ENCODE data around the gene PTPRD. TPM values are rescaled to one million over a fixed set of nuclear protein-coding genes. Genes with fewer than 3 reads are reported as not detected.

The PTPRD gene
- total RNA-seq, 1 donor from 2014 or later, result 5.7 TPM

DNA sequence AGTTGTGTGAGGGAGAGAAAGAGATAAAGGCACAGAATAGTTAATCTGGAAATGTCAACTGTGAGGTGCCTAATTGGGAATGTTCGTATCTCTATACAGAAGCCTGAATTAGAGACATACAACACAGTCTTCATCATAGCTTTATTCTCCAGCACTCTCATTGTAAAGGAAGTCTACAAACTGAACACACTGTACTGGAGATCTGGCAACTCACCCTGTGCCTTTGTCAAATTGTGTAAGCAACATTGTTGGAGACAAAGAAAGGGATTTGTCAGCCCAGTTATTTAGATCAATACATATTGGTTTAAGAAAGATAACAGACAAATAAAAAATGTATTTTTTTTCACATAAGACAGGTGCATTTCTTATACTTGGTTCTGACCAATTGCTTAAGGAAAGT lies 1980.3 kb downstream of the PTPRD start:
- no peaks in the 10 kb centered on the region for H3K27me3 Mint-ChIP-seq (ENCODE audit: low read depth)
- no peak overlapping the region for H3K27ac Mint-ChIP-seq (ENCODE audit: unreplicated experiment)

GRCh38 chr9:8628791-8629190 lies 1984.0 kb downstream of the PTPRD start:
- H3K27me3 Mint-ChIP-seq (ENCODE audit: low read depth), result no peaks in the 10 kb centered on the region
- no peak for DNase-seq (ENCODE audit: low spot score)
- no peaks in the 10 kb centered on the region for H3K36me3 Mint-ChIP-seq (ENCODE audit: low read depth)
- no peak overlapping the region for H3K27ac Mint-ChIP-seq (ENCODE audit: unreplicated experiment)
- peaks cover 3% of the 10 kb centered on the region for H3K4me1 Mint-ChIP-seq (ENCODE audit: low read depth)
- H3K9me3 Mint-ChIP-seq (ENCODE audit: low read depth), result no peaks in the 10 kb centered on the region
- H3K4me3 Mint-ChIP-seq (ENCODE audit: unreplicated experiment), result no peak overlapping the region
- TF ChIP-seq, protein P1, sequence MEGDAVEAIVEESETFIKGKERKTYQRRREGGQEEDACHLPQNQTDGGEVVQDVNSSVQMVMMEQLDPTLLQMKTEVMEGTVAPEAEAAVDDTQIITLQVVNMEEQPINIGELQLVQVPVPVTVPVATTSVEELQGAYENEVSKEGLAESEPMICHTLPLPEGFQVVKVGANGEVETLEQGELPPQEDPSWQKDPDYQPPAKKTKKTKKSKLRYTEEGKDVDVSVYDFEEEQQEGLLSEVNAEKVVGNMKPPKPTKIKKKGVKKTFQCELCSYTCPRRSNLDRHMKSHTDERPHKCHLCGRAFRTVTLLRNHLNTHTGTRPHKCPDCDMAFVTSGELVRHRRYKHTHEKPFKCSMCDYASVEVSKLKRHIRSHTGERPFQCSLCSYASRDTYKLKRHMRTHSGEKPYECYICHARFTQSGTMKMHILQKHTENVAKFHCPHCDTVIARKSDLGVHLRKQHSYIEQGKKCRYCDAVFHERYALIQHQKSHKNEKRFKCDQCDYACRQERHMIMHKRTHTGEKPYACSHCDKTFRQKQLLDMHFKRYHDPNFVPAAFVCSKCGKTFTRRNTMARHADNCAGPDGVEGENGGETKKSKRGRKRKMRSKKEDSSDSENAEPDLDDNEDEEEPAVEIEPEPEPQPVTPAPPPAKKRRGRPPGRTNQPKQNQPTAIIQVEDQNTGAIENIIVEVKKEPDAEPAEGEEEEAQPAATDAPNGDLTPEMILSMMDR (IDR thresholded peaks at IDR 0.05), result no peak

More for the DNA sequence above, 1980.3 kb downstream of the PTPRD start:
- no peak for DNase-seq (ENCODE audit: low spot score)
- Mint-ChIP-seq H3K4me1 (ENCODE audit: low read depth) (peaks cover 3% of the 10 kb centered on the region), H3K9me3 (ENCODE audit: low read depth) (no peaks in the 10 kb centered on the region), H3K4me3 (ENCODE audit: unreplicated experiment) (no peak overlapping the region), H3K36me3 (ENCODE audit: low read depth) (no peaks in the 10 kb centered on the region)
- TF ChIP-seq, protein P1 (IDR thresholded peaks at IDR 0.05), result no peak

DNA sequence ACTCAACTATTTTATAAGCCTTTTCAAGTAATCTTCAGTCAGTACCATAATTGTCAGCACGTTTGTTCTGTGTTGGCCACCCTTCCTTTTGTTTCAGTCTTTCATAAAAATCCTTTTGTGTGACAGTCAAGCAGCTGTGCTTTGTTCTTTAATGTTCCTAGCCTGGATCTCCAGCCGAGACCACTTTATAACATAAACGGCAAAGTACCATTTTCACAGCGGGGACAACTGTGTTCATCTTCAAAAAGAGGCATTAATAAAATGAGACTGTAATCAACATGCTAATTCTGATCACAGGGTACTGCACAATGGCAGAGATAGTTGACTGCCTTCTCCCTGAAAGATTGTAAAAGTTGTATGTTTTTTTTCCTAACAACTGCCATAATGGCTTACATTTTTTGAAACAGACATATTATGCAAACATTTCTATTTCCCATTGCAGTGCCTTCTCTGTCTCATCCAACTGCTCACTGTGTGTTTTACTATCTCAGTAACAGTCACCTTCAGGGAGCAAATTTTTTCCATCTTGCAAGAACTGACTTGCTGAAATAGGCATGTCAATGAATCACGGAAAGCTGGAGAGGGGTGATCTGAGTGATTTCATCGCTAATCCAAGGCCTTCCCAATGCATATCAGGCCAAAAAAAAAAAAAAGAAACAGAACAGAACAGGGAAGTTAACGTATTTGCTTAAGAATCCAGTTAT lies 1984.7 kb downstream of the PTPRD start:
- peaks cover 3% of the 10 kb centered on the region for H3K4me1 Mint-ChIP-seq (ENCODE audit: low read depth)
- H3K9me3 Mint-ChIP-seq (ENCODE audit: low read depth), result no peaks in the 10 kb centered on the region
- no peak overlapping the region for H3K27ac Mint-ChIP-seq (ENCODE audit: unreplicated experiment)
- H3K36me3 Mint-ChIP-seq (ENCODE audit: low read depth), result no peaks in the 10 kb centered on the region
- no peak for DNase-seq (ENCODE audit: low spot score)
- no peak overlapping the region for H3K4me3 Mint-ChIP-seq (ENCODE audit: unreplicated experiment)
- TF ChIP-seq, protein P1 (IDR thresholded peaks at IDR 0.05), result no peak
- no peaks in the 10 kb centered on the region for H3K27me3 Mint-ChIP-seq (ENCODE audit: low read depth)

GRCh38 chr9:8622871-8623270 lies 1989.9 kb downstream of the PTPRD start:
- Mint-ChIP-seq H3K27ac (ENCODE audit: unreplicated experiment) (no peak overlapping the region), H3K36me3 (ENCODE audit: low read depth) (no peaks in the 10 kb centered on the region), H3K4me1 (ENCODE audit: low read depth) (no peaks in the 10 kb centered on the region), H3K4me3 (ENCODE audit: unreplicated experiment) (no peak overlapping the region), H3K27me3 (ENCODE audit: low read depth) (no peaks in the 10 kb centered on the region), H3K9me3 (ENCODE audit: low read depth) (no peaks in the 10 kb centered on the region)
- TF ChIP-seq, protein P1 (IDR thresholded peaks at IDR 0.05), result no peak
- DNase-seq (ENCODE audit: low spot score), result no peak

DNA sequence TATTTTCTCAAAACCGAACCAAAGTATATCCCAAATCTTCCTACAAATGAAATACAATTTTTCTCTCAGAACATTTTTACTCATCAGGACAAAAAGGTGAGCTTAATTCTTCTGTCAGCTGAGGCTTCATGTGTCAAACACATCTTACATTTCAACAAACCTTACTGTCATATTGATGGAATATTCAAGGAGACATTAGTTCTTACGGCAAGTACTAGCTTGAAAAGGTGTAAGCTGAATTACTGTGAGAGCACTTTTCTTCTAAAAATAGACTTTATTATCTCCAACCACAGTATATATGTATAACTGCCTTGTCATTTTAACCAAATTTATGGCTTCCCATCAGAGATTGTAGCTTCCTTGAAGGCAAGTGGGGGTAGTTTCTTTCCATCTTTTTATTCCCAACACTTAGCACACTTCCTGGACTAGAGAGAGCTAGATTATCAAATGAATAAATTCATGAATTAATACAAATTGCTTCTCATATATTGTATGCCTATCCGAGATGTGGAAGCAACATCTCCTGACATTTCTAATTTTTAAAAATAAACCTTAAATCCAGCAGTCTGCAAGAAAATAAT lies 1990.5 kb downstream of the PTPRD start:
- no peaks in the 10 kb centered on the region for H3K27me3 Mint-ChIP-seq (ENCODE audit: low read depth)
- no peaks in the 10 kb centered on the region for H3K36me3 Mint-ChIP-seq (ENCODE audit: low read depth)
- no peaks in the 10 kb centered on the region for H3K4me1 Mint-ChIP-seq (ENCODE audit: low read depth)
- H3K27ac Mint-ChIP-seq (ENCODE audit: unreplicated experiment), result no peak overlapping the region
- H3K4me3 Mint-ChIP-seq (ENCODE audit: unreplicated experiment), result no peak overlapping the region
- H3K9me3 Mint-ChIP-seq (ENCODE audit: low read depth), result no peaks in the 10 kb centered on the region
- DNase-seq (ENCODE audit: low spot score), result no peak
- TF ChIP-seq, protein P1 (IDR thresholded peaks at IDR 0.05), result no peak

Data from chondrocyte (in vitro differentiated cells).